Large intestine (tissue), 3 donors: ENCODE measurements around the gene ZNF629. TPM values are rescaled to one million over a fixed set of nuclear protein-coding genes. Genes with fewer than 3 reads are reported as not detected.
A peak's percentile ranks its signal among the peaks of the same experiment; 100 is the strongest.
"Not testable (repeated sequence)": the region's sequence is repeated elsewhere in the genome, so short reads cannot be mapped to it uniquely, and the experiment has no call there.

Experiments
- DNase-seq, 2 donors: peaks; one replicate each; pipeline versions ENCODE4 v3.0.0 to v3.0.0-alpha.2; 2013
- H3K27ac ChIP-seq: one replicate; pipeline ENCODE4 v1.5.1; 2013; ENCODE audit warnings: low read length
- H3K27me3 ChIP-seq: 2 replicates; pipeline ENCODE4 v1.6.1; 2013; ENCODE audit warnings: low read length; ENCODE audit not compliant: control insufficient read depth, insufficient read depth
- H3K36me3 ChIP-seq: 2 replicates; pipeline ENCODE4 v1.6.1; 2013; ENCODE audit warnings: low read length; ENCODE audit not compliant: control insufficient read depth, insufficient read depth
- H3K4me1 ChIP-seq: one replicate; pipeline ENCODE4 v1.6.1; 2013; ENCODE audit warnings: low read length; ENCODE audit not compliant: control insufficient read depth, insufficient read depth
- H3K4me3 ChIP-seq: one replicate; pipeline ENCODE4 v1.5.1; 2013; ENCODE audit warnings: low read length
- H3K9me3 ChIP-seq: one replicate; pipeline ENCODE4 v1.6.1; 2013; ENCODE audit warnings: mild to moderate bottlenecking, low read depth, low read length, moderate library complexity; ENCODE audit not compliant: control insufficient read depth
- WGBS: methylation state at CpG from one replicate; pipeline ENCODE4 v1.1.5; 2013; ENCODE audit warnings: low lambda C conversion rate; ENCODE audit not compliant: insufficient coverage; 5-methylcytosine and 5-hydroxymethylcytosine counted together
- polyA plus RNA-seq: library from polyadenylated mRNA; unstranded; fragments of 120-200 nt; gene quantifications from one replicate; pipeline ENCODE4 v1.2.1, GENCODE V29; 2013

ZNF629 gene
- polyA plus RNA-seq, 1 donor = 15.4 TPM

- DNase-seq, H3K27me3 ChIP-seq, H3K36me3 ChIP-seq, H3K9me3 ChIP-seq, H3K4me3 ChIP-seq, H3K27ac ChIP-seq: not testable (repeated sequence)
- no CpG with 5 or more reads among the region's 5 CpGs for WGBS
- H3K4me1 ChIP-seq = peaks cover 13% of the 10 kb centered on the region
These were observed 22.7 kb upstream of the ZNF629 start for GRCh38 chr16:30809675-30810074.

DNA sequence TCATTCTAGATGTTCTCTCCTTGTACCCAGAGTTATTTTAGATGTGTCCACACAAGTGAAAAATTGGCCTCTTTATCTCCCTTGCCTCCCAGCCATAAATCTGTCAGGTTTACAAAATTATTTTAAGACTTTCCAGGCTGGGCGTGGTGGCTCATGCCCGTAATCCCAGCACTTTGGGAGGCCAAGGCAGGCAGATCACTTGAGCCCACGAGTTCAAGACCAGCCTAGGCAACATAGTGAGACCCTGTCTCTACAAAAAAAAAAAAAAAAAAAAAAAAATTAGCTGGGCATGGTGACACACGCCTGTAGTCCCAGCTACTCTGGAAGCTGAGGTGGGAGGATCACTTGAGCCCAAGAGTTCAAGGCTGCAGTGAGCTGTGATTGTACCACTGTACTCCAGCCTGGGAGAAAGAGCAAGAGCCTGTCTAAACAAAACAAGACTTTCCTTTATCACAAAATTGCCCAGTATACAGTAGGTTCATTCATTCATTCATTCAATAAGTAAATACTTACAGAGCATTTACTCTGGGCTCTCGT, 22.0 kb upstream of the ZNF629 start:
- H3K4me1 ChIP-seq, H3K36me3 ChIP-seq, H3K27ac ChIP-seq, DNase-seq, H3K27me3 ChIP-seq, H3K4me3 ChIP-seq, H3K9me3 ChIP-seq: not testable (repeated sequence)
- no CpG with 5 or more reads among the region's 5 CpGs for WGBS

DNA sequence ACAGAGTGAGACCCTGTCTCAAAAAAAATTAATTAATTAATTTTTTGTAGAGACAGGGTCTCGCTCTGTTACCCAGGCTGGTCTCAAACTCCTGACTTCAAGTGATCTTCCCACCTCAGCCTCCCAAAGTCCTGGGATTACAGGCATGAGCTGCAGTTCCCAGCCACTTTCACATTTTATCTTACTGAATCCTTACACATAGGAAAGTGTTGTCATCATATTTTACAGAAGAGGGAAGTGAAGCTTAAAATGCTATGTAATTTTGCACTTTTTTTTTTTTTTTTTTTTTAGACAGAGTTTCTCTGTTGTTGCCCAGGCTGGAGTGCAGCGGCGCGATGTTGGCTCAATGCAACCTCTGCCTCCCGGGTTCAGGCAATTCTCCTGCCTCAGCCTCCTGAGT, 21.1 kb upstream of the ZNF629 start:
- H3K9me3 ChIP-seq = no peaks in the 10 kb centered on the region
- no peaks in the 10 kb centered on the region for H3K36me3 ChIP-seq
- H3K4me3 ChIP-seq = no peak overlapping the region
- DNase-seq = no peak
- peaks cover 3% of the 10 kb centered on the region for H3K4me1 ChIP-seq
- WGBS = no CpG with 5 or more reads among the region's 5 CpGs
- H3K27ac ChIP-seq = no peak overlapping the region
- no peaks in the 10 kb centered on the region for H3K27me3 ChIP-seq

- Histone ChIP-seq H3K36me3 (no peaks in the 10 kb centered on the region), H3K27ac (peak overlapping the region; percentile 95), H3K4me3 (peak overlapping the region; percentile 90), H3K27me3 (no peaks in the 10 kb centered on the region), H3K9me3 (no peaks in the 10 kb centered on the region), H3K4me1 (peaks cover 3% of the 10 kb centered on the region)
- DNase-seq = peak; percentile 80 to 90
- no CpG with 5 or more reads among the region's 62 CpGs for WGBS
These were observed 18.6 kb upstream of the ZNF629 start for GRCh38 chr16:30805370-30806169.

GRCh38 chr16:30805056-30805369, 18.0 kb upstream of the ZNF629 start:
- no CpG with 5 or more reads among the region's 8 CpGs for WGBS
- Histone ChIP-seq H3K4me1 (peaks cover 3% of the 10 kb centered on the region), H3K4me3 (peak overlapping the region; percentile 90), H3K27me3 (no peaks in the 10 kb centered on the region), H3K36me3 (no peaks in the 10 kb centered on the region), H3K9me3 (no peaks in the 10 kb centered on the region), H3K27ac (peak overlapping the region; percentile 95)
- peak in 1 of 2 donors; percentile 30 for DNase-seq

DNA sequence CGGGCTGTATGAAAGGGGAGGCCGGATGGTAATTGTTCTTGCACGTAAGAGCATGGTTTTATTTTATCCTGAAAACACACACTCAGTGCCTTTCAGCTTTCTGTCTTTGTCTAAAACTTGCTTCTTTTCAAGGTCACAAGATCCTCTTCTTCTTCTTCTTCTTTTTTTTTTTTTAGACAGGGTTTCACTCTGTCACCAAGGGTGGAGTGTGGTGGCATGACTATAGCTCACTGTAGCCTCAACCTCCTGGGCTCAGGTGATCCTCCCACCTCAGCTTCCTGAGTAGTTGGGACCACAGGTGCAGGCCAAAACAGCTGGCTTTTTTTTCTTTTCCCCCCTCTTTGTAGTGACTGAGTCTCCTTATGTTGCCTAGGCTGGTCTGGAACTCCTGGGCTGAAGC, 15.9 kb upstream of the ZNF629 start:
- no peaks in the 10 kb centered on the region for H3K27me3 ChIP-seq
- no peaks in the 10 kb centered on the region for H3K36me3 ChIP-seq
- H3K4me3 ChIP-seq = no peak overlapping the region
- no peak for DNase-seq
- H3K27ac ChIP-seq = no peak overlapping the region
- H3K9me3 ChIP-seq = no peaks in the 10 kb centered on the region
- 83% methylated on average over 1 of the region's 3 CpGs for WGBS
- peaks cover 3% of the 10 kb centered on the region for H3K4me1 ChIP-seq

DNA sequence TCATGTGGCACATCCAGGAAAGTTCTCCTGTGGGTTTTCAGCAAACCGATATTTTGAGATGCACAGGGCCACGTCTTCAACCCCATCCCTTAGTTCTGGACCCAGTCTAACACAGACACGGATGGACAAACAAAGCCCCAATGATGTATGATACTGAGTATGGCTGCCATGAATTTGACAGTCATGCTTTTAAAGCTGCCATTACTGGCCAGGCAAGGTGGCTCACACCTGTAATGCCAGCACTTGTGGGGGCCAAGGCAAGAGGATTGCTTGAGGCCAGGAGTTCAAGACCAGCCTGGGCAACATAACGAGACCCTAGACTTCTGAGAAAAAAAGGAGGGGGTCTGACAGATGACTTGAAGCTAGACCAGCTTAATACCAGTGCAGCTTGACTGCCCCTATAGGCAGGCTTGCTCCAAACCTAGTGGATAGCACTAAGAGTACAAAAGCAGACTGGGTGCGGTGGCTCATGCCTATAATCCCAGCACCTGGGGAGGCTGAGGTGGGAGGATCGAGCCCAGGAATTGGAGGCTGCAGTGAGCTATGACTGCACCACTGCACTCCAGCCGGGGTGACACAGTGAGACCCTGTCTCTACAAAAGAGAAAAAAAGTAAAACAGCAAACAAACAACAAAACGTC, 10.8 kb upstream of the ZNF629 start:
- no peaks in the 10 kb centered on the region for H3K4me1 ChIP-seq
- DNase-seq = no peak
- WGBS = no CpG with 5 or more reads among the region's 8 CpGs
- no peaks in the 10 kb centered on the region for H3K27me3 ChIP-seq
- no peak overlapping the region for H3K27ac ChIP-seq
- H3K4me3 ChIP-seq = no peak overlapping the region
- H3K36me3 ChIP-seq = no peaks in the 10 kb centered on the region
- no peaks in the 10 kb centered on the region for H3K9me3 ChIP-seq

- H3K27ac ChIP-seq = no peak overlapping the region
- H3K27me3 ChIP-seq = no peaks in the 10 kb centered on the region
- H3K4me1 ChIP-seq = no peaks in the 10 kb centered on the region
- 75% methylated on average over 2 of the region's 3 CpGs for WGBS
- H3K9me3 ChIP-seq = no peaks in the 10 kb centered on the region
- H3K36me3 ChIP-seq = no peaks in the 10 kb centered on the region
- H3K4me3 ChIP-seq = no peak overlapping the region
- no peak for DNase-seq
These were observed 7.6 kb upstream of the ZNF629 start for GRCh38 chr16:30794634-30795033.

GRCh38 chr16:30793508-30794069, 6.6 kb upstream of the ZNF629 start:
- Histone ChIP-seq H3K27me3 (no peaks in the 10 kb centered on the region), H3K4me1 (peaks cover 2% of the 10 kb centered on the region), H3K9me3 (no peaks in the 10 kb centered on the region), H3K36me3 (no peaks in the 10 kb centered on the region), H3K27ac (no peak overlapping the region), H3K4me3 (no peak overlapping the region)
- 40% methylated on average over 1 of the region's 7 CpGs for WGBS
- no peak for DNase-seq

DNA sequence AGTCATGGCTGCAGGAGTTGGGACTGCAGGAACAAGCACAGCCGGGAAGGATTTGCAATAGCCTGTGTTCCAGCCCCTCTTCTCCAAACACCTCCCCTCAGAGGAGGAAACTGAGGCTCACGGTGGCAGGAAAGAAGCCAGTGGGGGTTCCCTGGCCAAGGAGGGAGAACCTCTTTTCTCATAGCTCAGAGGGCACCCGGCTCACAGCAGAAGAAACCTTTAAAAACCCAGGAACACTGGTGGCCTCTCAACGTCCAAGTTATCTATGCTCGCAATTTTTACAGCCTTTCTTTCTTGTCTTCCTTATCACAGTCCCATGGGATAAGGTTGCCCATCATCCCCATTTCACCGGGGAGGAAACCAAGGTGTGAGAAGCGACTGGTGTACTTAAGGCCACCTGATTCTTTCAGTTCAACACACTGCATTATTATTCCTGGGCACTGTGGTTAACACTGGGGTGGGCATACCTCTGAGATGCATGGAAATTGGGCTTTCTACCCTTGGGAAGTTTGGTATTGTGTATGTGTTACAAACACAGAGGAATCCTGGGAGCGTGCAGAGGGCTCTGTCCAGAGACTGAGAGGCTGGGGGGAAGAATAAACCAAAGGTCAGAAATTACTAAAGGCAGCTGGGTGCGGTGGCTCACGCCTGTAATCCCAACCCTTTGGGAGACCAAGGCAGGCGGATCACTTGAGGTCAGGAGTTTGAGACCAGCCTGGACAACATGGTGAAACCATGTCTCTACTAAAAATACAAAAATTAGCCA, 791 bp upstream of the ZNF629 start:
- peaks cover 27% of the 10 kb centered on the region for H3K4me1 ChIP-seq
- peak in 1 of 2 donors; percentile 67 for DNase-seq
- no peaks in the 10 kb centered on the region for H3K27me3 ChIP-seq
- 20% methylated on average over 1 of the region's 11 CpGs for WGBS
- H3K27ac ChIP-seq = peak overlapping the region; percentile 77
- H3K9me3 ChIP-seq = peaks cover 9% of the 10 kb centered on the region
- H3K4me3 ChIP-seq = peak overlapping the region; percentile 97
- H3K36me3 ChIP-seq = peaks cover 17% of the 10 kb centered on the region
